HG03103 (cell line): Measurements from ENCODE around the gene CTBP2.

Experiments used
- ATAC-seq: cut with Tn5 transposase; IDR thresholded peaks from one replicate; pipeline ENCODE4 v1.9.1; 2021; ENCODE audit warnings: low read depth; ENCODE audit not compliant: unreplicated experiment

CTBP2 gene

DNA sequence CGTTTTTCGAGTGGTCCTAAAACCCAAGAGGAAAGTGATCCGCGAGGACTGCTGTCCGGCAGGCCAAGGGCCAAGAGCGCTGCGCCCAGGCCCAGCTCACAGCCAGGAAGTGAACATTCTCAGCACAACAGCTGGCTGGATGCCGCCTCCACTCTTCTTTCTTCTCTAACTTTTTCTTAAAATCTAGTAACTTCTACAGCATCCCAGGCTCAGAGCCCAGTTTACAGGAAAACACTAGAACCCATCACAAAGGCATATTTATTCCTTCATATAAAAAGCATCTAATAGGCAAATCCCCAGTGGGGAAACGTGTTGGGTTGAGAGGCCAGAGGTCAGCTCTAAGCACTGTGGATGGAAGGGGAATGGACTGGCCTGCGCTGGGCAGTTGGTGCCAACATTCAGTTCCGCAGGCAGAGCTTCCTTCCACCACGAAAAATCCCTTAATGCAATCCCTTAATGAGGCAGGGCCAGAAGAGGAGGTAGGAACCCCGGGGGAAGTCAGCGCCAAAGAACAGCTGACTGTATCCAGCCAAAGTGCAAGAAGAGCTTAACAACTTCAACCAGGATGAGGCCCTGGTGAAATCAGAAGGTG is 143.7 kb downstream of the CTBP2 start:
- ATAC-seq = no peak

DNA sequence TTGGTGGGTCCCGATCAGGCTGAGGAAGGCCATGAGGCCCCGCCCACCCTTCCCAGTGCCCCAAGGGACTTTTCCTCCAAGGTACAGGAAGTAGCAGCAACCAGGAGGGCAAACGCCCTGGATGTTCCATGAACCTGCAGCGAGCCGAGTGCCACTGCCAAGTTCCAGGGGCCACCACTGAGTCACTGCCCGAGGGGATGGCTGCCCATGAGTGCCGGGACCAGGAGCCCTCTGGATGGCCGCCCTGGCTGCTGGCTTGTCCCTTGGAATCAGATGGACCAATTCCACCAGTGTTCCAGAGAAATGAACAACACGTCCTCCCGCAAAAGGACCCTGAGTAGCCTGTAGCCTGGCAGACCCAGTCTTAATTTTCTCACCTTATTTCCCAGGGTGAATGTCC is 144.2 kb downstream of the CTBP2 start:
- ATAC-seq = no peak

DNA sequence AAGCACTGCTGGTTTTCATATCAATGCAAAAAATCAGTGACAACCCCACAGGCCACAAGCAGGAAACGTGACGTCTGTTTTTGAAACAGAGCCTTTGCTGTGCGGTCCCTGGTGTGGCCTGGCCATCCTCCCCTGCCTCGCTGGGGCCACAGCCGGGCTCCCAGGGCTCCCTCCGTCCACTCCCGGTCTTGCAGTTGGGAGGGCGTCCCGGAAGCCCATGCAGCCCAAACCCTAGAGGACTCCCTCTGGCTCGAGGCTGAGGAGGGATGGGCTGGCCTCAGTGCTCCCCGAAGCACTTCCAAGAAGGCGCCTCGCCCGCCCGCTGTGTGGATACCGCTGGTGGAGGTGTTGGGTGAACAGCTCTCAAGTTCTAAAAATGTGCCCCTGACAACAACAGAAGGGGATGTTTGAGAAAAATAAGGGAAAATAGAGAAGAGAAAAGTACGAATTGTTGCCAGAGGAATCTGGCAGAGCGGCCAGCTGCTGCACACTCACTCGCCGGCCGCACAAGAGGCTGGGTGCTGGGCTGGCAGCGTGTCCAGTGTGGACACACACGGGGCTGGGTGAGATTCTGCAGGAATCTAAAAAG is 144.9 kb downstream of the CTBP2 start:
- no peak for ATAC-seq

DNA sequence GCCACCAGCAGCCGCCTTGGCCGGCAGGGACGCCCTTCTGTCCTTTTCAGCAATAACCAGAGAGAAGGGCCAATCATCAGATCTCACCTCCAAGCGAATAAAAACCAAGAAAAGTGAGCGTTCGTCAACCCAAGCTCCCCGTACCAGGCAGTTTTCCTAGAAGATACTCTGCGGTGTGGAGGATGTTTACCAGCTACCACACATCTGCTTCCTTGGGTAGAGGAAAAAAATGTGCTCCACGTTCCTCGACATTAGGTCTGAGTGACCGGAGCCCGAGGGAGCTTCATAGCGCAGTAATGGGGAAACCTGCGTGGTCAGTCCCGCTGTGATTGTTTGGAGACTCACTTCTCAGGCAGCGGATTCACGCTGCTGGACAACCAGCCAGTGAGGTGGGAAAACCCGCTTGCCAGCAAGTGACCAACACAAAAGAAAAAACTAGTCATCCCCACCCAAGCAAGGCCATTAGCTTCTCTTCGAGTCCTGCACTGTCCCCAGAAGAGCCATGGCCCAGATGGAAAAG is 145.5 kb downstream of the CTBP2 start:
- ATAC-seq = no peak

DNA sequence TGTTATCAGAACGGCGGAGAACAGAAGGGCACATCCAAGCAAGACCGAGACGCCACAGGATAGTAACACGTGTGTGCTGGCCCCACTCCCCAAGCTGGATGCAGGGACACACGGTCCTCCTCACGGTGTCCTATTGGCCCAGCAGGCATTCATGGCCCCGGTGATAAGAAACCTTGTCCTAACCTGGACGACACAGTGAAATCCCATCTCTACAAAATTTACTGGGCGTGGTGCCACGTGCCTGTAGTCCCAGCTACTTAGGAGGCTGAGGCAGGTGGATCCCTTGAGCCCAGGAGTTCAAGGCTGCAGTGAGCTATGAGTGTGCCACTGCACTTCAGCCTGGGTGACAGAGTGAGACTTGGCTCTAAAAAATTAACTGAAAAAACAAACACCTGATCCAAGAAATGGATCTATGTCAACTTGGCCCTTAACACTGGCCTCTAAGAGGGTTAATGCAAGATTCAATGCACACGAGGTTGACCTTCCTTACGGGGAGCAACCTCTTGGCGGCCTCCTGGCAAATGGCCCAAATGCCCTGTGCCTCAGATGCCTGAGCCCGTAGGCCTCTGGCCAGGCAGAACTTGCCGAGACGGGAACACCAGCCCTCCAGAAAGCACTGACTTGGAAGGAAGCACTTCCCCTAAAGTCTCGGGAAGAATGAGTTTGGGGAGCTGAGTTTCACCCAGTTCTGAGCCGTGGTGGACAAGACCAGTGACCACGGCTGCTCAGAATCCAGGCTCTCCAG is 146.1 kb downstream of the CTBP2 start:
- ATAC-seq = no peak

DNA sequence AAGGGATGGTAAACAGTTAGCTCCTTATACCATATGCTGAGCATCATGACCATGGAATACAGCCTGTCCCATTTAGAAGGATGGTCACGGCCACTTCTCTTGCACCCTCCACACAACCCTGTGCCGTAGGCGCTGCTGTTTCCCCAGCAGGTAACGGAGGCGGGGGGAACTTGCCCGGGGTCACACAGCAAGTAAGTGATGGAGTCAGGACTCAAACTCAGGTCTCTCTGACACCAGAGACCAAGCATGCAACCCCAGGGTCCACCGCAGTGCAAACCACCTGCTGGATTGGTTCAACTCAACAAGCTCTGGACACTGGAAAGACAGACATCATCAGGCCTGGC is 146.9 kb downstream of the CTBP2 start:
- no peak for ATAC-seq

DNA sequence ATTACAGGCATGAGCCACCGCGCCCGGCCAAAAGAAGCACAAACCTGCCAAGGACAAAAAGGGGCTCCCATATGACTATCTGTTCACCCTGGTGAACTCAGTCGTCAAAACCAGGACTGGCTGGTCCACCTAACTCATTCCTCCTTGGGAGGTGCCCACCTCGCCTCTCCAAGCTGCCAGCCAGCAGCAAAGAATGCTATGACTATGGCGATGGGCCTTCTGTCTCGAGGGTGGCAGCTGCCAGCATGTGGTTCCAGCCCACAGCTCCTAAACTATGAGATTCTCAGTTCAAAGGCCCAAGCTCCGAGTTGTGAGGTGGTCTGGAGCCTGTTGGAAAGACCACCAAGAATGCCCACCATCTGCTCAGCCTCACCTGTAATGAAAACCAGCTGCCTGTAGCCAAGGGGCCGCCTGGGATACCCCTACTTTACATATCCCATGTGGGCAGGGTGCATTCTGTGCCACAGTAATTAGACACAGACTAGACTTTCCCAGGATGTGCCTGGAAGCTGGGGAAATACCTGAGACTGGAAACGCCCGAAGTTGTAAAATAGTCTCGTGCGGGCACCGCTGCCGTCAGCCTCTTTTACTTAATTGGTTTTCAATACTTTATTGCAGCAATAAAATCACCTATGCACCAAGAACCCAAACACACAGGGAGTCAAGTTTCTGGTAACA is 147.4 kb downstream of the CTBP2 start:
- ATAC-seq = no peak

DNA sequence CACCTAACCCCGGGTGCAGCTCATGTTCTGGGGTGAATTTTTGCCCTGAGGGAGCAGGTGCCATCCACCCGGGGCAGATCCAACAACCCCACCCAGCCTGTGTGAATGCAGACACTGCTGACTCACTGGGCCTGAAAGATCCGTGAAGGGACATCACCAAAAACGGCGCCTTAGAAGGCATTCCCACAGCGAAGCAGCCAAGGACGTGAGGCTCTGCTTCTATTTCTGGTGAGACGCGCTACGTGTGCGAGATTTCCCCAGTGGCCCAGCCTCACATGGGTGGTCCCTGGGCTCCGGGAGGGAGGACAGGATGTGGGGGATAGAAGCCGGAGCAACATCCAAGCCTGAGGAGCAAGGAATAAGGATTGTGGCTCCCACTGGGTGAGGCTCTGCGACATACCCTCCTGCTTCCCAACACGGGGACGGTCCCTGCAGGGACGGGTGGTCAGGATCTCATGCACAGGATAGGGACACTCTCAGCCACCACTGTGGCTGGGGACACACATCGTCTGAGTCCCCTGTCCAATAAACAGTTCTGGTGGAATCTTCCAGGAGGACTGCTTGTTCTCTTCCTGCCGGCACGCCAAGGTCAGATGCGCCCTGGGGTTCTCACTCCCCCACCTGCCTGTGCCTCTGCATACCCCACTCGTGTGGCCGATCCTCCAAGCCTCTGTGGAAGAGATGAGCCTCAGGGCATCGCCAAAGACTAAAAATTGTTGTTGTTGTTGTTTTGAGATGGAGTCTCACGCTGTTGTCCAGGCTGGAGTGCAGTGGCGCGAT is 148.2 kb downstream of the CTBP2 start:
- ATAC-seq = no peak

DNA sequence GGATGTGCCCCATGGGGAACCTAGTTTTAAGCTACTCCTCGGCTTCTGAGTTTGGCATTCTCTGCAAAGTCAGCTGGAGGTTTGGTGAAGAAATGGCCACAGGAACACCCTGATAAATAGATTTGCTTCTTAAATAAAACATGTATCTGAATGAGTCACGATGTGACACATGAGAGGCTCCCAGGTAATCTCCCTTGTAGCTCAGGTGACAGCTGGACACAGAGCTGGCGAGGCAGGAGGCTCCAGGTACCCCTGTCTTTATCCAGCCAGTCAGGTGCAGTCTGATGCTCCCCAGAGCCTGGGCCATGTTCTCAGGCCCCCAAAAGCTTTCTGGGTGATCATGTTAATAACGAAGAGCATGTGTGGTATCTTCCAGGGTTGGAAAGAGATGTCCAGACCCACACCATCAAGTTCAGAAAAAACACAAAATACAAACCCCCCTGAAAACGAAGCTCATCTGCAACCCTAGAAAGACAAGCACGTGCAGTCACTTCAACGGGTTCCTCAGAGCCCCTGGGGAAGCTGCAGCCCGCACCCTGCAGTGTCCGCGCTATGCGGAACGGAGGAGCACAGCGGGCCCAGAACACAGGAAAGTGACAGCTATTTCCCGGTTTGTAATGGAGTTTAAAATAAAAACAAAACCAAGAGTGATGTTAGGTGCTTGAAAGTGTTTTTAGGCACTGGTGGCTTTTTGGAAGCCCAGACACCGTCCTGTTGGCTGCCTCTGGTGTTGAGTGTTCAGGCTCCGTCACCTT is 149.0 kb downstream of the CTBP2 start:
- ATAC-seq = no peak

DNA sequence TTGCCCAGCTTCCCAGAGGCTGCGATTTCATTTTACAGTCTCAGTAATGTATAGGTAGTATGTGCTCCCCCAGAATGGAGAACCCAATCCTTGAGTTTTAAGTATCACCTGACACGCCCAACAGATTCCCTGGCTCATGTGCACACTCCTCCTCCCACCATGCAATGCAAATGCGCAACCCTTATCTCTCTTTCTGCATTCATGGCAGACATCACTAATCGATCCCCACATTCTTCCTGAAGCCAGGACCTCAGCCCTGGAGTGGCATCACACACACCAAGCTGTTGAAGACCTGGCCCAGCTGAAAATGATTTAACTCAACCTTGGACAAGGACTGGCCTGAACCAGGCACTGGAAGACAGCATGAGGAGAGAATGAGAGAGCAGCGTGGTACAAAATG is 150.0 kb downstream of the CTBP2 start:
- ATAC-seq = no peak

DNA sequence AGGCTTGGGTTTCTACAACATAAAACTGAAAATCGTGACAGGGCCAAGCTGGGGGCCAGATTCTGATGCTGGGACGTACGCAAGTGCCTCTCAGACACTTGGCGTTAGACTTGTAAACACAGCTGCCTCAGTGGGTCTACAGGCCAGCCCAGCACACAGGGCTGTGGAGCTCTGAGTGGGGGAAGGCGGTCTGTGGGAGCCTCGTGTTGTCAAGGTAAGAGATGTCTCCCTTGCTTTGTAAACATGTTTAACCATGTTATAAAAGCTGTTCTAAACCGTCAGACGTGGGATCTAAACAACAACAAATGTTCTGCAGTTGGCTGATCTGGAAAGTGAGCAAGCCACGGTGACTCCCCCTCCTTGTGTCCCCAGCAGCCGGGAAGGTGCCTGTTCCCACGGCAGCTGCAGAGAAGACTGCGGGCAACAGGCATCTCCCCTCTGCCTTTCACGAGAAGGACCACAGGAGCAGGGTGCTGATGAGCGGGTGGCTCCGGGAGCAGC is 150.7 kb downstream of the CTBP2 start:
- no peak for ATAC-seq

DNA sequence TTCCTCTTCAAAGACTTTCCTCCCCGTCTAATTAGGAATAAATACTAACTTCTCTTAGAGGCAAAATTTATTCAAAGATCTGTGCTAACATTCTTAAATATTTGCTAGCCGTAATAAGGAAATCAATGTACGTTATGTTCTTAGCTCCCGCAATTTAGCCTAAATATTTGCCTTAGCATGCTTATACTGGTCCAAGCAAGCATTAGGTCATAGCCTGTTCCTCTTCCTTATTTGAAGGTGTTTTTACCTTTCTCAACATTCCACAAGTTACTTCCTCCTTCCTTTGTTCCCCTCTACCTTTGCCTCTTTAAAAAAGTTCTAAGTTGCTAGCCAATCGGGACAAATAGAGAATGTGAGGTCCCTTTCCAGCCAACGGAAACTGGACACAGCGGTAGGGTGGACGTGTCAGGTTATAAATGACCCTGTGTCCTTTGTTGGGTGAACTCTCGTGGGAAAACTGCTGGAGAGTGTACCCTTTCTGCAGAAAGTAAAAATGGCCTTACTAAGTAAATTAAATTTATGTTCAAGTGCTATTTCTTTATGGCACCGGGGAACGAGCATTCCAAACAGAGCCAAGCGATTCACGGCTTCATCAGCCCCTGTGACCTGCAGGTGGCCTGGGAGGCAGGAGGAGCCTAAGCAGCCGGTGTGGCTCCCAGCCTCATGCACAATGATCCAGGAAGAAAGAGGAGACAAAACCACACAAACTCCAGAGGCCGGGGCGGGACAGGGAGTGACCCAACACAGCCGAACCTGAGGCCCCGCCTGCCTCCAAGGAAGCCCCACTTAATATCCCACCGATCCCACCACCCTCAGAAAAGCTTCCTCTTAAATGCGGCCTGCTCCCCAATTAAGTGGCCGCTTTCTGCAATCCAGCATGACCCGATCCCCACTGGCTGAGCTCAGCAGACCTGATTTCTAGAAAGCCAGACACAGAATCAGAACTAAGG is 151.4 kb downstream of the CTBP2 start:
- no peak for ATAC-seq

DNA sequence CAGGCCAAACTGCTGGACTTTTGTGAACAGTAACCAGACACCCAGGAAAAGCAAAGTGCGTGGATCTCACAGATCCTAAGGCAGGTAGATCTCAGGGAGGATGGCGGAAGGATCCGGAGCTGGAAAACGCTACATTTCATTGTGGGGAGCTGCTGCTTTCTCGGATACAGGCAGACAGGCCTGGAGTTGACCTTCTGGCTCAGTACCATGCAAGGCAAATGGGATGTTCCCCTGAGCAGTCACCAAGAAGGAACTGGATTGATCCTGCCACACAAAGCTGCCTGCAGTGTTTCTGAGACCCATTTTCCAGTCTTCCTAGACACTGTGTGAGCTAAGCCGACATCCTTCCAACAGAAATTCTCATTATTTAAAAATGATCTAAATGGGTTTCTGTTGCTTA is 152.9 kb downstream of the CTBP2 start:
- ATAC-seq = no peak

DNA sequence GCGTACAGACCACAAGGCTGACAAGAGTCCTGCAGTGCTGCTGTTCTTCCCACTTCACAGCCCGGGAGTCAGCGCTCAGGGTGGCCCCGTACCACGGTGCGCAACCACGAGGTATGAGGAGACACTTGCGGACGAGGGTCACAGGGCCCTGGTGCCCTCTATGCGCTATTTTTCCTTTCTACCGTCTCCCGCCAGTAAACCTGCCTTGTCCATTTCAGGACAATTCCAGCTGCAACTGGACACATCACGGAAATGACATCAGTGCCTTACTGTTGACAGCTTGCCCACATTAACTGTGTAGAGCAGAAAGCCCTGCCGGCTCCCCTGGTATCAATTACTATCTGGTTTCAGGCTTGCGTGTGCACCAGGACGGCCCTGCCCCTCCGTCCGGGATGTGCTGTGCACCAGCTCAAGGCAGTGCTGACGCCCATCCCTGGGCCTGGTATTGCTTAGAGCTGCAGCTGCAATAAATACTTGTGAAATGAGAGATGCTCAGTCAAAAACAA is 153.4 kb downstream of the CTBP2 start:
- no peak for ATAC-seq

DNA sequence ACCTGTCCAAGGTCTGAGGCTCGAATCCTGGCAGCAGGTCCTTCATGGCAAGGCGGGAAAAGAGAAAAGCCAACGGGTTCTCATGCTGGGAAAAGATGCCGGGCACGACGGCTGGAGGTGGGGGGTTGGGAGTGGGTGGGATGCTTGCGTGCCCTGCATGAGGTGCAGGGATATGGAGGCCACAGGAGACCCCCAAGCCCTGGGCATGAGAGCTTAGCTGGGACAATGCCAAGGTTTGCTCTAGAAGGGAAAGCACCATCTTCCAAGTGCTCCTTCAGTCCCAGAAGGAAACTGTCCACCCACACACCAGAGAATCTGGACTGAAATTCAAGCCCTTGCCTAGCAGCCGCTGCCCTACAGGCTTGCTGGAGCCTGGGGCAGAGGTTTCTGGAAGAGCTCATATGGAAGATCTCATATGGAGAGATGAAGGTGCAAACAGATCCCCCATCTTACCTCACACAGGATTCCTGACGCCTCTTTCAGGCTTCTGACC is 154.1 kb downstream of the CTBP2 start:
- no peak for ATAC-seq

DNA sequence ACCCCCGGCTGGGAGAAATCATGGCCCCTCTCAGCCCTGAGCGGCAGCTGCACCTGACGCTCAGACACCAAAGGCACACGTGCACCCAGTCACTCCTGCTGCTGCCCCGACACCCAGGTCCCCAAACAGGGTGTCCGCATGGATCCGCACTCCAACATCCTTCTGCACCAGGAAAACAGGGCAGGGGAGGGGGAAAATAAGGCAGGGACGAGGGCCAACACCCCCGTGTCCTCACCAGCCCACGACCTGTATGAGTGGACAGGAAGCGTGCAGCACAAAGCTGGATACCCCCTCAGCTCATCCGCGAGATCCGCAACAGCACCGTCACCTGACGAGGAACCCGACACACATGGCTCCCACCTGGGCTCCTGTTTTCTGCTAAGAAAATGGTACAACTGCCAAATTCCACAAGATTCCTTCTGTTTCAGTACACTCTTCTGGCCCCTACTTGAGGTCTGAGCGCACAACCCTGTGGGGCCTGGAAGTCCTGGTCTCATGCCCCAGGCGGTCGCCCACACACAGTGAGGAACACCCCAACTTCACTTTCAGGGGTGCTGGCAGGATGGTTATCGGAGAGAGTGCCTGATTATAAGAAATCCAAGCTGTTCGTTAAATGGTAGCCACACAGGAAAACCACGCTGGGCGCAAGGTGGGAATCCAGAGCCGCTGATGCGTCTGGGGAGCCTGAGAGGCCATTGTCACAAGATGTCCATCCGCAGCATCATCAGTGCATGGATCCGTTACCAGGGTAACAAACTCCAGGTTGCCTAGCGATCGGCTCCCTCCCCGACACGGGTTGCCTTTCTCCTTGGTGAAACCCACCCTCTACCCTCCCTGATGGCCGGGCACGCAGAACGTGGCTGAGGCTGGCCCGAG is 154.8 kb downstream of the CTBP2 start:
- ATAC-seq = no peak

DNA sequence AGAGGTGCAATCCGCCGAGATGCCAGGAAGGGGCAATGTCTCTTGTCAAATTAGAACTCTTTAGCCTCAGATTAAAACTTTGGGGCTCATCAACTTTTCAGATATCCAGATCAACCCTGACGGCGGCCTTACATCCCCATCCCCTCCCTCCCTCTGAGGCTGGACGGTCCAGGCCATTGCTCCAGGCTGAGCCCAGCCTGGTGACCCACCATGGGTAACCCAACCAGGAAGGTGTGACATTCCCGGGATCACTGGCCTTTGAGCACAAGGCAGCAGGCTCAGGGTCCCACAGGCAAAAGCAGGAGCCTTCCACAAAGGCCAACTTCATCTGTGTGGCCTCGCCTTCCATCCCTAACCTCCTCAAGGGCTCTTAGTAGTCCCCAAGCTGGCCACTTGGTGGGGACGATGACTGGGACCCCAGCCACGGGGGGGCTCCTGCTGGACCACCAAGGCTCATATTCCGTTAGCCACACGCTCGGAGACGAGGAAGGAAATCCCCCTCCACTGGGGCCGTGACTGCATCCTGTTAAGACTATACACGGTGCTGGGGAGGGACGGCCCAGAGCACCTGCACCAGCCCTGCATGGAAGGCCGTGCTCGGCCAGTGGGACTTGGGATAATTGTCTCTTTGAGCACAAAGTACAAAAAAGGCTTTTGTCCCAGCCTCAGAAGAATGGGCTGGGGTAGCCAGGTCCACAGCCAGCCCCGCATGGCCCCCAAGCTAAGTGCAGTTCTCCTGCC is 155.6 kb downstream of the CTBP2 start:
- ATAC-seq = no peak
